OCI-LY3 (cell line): ENCODE measurements around the gene TMEM213.

Experiments used
- H2AFZ ChIP-seq: fragments of 200-600, 300-600 bp; shearing (Covaris generic); 2 replicates; pipeline ENCODE4 v1.6.0; 2014; ENCODE audit warnings: antibody characterized with exemption, low read depth, low read length
- H3K27ac ChIP-seq: fragments of 200-600, 300-600 bp; sonication (generic); 2 replicates; pipeline ENCODE4 v1.5.1; 2014; ENCODE audit warnings: mild to moderate bottlenecking, low read length, moderate library complexity, mixed read lengths
- H3K27me3 ChIP-seq: fragments of 200-600, 300-600 bp; sonication (generic); 2 replicates; pipeline ENCODE4 v1.6.1; 2014; ENCODE audit warnings: low read depth, low read length, mixed read lengths
- H3K36me3 ChIP-seq: fragments of 200-600, 300-600 bp; sonication (generic); replicated peaks from 2 replicates; pipeline ENCODE3; 2014; ENCODE audit warnings: low read depth, low read length, mixed read lengths
- H3K4me1 ChIP-seq: fragments of 300-600, 200-600 bp; sonication (generic); 2 replicates; pipeline ENCODE4 v1.6.1; 2014; ENCODE audit warnings: low read length, mixed read lengths
- H3K4me2 ChIP-seq: fragments of 200-600, 300-600 bp; sonication (generic); 2 replicates; pipeline ENCODE4 v1.6.1; 2014; ENCODE audit warnings: low read length, mixed read lengths
- H3K4me3 ChIP-seq: fragments of 300-600, 200-600 bp; sonication (generic); 2 replicates; pipeline ENCODE4 v1.5.1; 2014; ENCODE audit warnings: antibody characterized with exemption, mild to moderate bottlenecking, low read length, moderate library complexity
- H3K79me2 ChIP-seq: fragments of 300-600, 200-600 bp; shearing (Covaris generic); 2 replicates; pipeline ENCODE4 v1.6.1; 2014; ENCODE audit warnings: mild to moderate bottlenecking, low read length, mixed read lengths
- H3K9ac ChIP-seq: fragments of 300-600, 200-600 bp; shearing (Covaris generic); 2 replicates; pipeline ENCODE4 v1.6.0; 2014; ENCODE audit warnings: mild to moderate bottlenecking, low read length, moderate library complexity
- H3K9me3 ChIP-seq: fragments of 200-600, 300-600 bp; shearing (Covaris generic); 2 replicates; pipeline ENCODE4 v1.6.1; 2014; ENCODE audit warnings: low read length, mixed read lengths; ENCODE audit not compliant: insufficient read depth
- H4K20me1 ChIP-seq: fragments of 200-600, 300-600 bp; sonication (generic); 2 replicates; pipeline ENCODE4 v1.6.1; 2016; ENCODE audit warnings: low read length, mixed read lengths; ENCODE audit not compliant: insufficient read depth
- CTCF ChIP-seq: fragments of 200-600, 300-600 bp; sonication (generic); IDR thresholded peaks from 2 replicates; pipeline ENCODE4 v1.5.1; 2014; ENCODE audit warnings: antibody characterized with exemption, low read length, low read depth
- EZH2phosphoT487 ChIP-seq: fragments of 200-600 bp; shearing (Covaris generic); IDR thresholded peaks from 2 replicates; pipeline ENCODE4 v1.6.1; 2018; ENCODE audit warnings: antibody characterized with exemption, mixed run types, low read depth

The TMEM213 gene

GRCh38 chr7:138750901-138751464 is 46.8 kb upstream of the TMEM213 start:
- Histone ChIP-seq H3K9ac (no peak overlapping the region), H3K27me3 (no peaks in the 10 kb centered on the region), H3K9me3 (no peaks in the 10 kb centered on the region), H2AFZ (no peak overlapping the region), H3K79me2 (no peaks in the 10 kb centered on the region), H4K20me1 (no peaks in the 10 kb centered on the region), H3K4me3 (no peak overlapping the region), H3K36me3 (no peaks in the 10 kb centered on the region), H3K4me1 (no peaks in the 10 kb centered on the region), H3K27ac (no peak overlapping the region), H3K4me2 (no peak overlapping the region)
- TF ChIP-seq EZH2phosphoT487 (no peak), CTCF (no peak)

- TF ChIP-seq CTCF (no peak), EZH2phosphoT487 (no peak)
- H3K4me2 ChIP-seq, result no peak overlapping the region
- no peak overlapping the region for H2AFZ ChIP-seq
- no peak overlapping the region for H3K9ac ChIP-seq
- H3K79me2 ChIP-seq, result no peaks in the 10 kb centered on the region
- peaks cover 5% of the 10 kb centered on the region for H3K27me3 ChIP-seq
- H4K20me1 ChIP-seq, result no peaks in the 10 kb centered on the region
- H3K27ac ChIP-seq, result no peak overlapping the region
- no peaks in the 10 kb centered on the region for H3K9me3 ChIP-seq
- H3K4me3 ChIP-seq, result no peak overlapping the region
- H3K4me1 ChIP-seq, result no peaks in the 10 kb centered on the region
- no peaks in the 10 kb centered on the region for H3K36me3 ChIP-seq
Measured at GRCh38 chr7:138752518-138753149, 45.2 kb upstream of the TMEM213 start.

GRCh38 chr7:138753150-138753518 is 44.7 kb upstream of the TMEM213 start:
- TF ChIP-seq CTCF (no peak), EZH2phosphoT487 (no peak)
- Histone ChIP-seq H3K79me2 (no peaks in the 10 kb centered on the region), H3K4me3 (no peak overlapping the region), H3K4me1 (no peaks in the 10 kb centered on the region), H3K27ac (no peak overlapping the region), H4K20me1 (no peaks in the 10 kb centered on the region), H3K9me3 (no peaks in the 10 kb centered on the region), H3K36me3 (no peaks in the 10 kb centered on the region), H3K4me2 (no peak overlapping the region), H3K9ac (no peak overlapping the region), H2AFZ (no peak overlapping the region), H3K27me3 (peaks cover 5% of the 10 kb centered on the region)

- H3K4me1 ChIP-seq, result no peaks in the 10 kb centered on the region
- no peak overlapping the region for H3K4me2 ChIP-seq
- no peak overlapping the region for H2AFZ ChIP-seq
- no peak overlapping the region for H3K9ac ChIP-seq
- no peak overlapping the region for H3K27ac ChIP-seq
- no peak for TF ChIP-seq EZH2phosphoT487
- no peak for TF ChIP-seq CTCF
- H3K27me3 ChIP-seq, result peaks cover 5% of the 10 kb centered on the region
- no peak overlapping the region for H3K4me3 ChIP-seq
- no peaks in the 10 kb centered on the region for H3K9me3 ChIP-seq
- H3K79me2 ChIP-seq, result no peaks in the 10 kb centered on the region
- H4K20me1 ChIP-seq, result no peaks in the 10 kb centered on the region
- no peaks in the 10 kb centered on the region for H3K36me3 ChIP-seq
Measured at GRCh38 chr7:138753610-138754009, 44.2 kb upstream of the TMEM213 start.
